Endometrial microvascular endothelial cells (primary cell): ENCODE data around the gene DYNC1H1. TPM values are rescaled to one million over a fixed set of nuclear protein-coding genes. Genes with fewer than 3 reads are reported as not detected.

Experiments
- in situ Hi-C: cut with HindIII; loops from 2 replicates; pipeline ENCODE4 v1.10.0; 2017; ENCODE audit warnings: low sequenced_read_pairs, low pct_unique_long_range_greater_than_20kb; ENCODE audit errors: inconsistent ontology term
- total RNA-seq: library from RNA; depleted of rRNA; stranded (reverse); fragments of >200 nt; gene quantifications from one replicate; pipeline ENCODE4 v1.2.3, GENCODE V29; 2015; ENCODE audit errors: inconsistent ontology term

DYNC1H1 gene
- total RNA-seq, 1 donor from 2014 or later = 435 TPM

DNA sequence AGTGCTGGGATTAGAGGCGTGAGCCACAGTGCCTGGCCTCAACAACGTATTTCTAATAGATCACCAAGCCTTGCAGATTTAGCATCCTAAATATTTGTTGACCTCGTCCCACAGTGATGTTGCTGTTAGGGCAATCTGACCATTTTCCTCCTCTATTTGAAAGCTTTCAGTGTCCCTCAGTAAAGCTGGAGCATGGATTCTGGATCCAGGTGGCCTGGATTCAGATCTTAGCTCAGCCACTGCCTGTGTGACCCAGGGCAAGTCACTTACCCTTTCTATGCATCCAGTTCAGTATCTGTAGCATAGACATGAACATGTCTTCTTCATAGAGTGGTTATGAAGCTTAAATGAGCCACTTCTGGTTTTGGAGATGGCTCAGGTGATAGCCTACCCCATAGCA, 126.3 kb downstream of the DYNC1H1 start:
- in situ Hi-C loops = loop anchor here (10.0 to 25.0 kb wide), 2 partner anchors 116 to 222 kb away; partner anchors contain the start of genes MOK and ZNF839

DNA sequence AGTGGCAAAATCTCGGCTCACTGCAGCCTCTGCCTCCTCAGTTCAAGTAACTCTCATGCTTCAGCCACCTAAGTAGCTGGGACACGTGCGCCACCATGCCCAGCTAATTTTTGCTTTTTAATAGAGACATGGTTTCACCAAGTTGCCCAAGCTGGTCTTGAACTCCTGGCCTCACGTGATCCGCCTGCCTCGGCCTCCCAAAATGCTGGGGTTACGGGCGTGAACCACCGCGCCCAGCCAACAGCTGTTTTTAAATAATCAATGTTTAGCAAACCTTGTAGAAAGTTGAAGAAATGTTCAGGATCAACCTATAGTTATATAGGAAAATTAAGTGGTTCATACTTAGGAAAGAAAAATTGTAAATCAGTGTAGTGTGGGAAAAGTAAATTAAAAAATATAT, 128.4 kb downstream of the DYNC1H1 start:
- in situ Hi-C loops = loop anchor here (10.0 to 25.0 kb wide), 2 partner anchors 118 to 219 kb away; partner anchors contain the start of genes MOK and ZNF839

DNA sequence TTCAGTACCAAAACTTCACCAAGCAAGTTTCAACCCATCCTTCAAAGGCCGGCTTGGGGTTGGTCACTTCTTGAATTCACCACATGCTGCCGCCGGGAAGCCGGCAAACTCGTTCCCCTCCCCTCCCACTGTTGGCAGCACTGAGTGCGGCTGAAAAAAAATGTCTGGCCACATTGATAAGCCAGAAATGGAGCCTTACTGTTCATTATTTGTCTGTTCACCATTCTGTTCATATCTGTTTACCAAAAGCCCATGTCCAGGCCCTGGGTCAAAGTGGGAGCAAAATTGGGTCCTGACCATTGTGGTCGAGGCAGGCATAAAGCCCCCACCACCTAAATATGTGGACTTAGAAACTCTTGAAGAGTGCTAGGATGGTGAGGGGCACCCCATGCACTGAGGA, 129.7 kb downstream of the DYNC1H1 start:
- in situ Hi-C loops = loop anchor here (10.0 to 25.0 kb wide), 2 partner anchors 119 to 218 kb away; partner anchors contain the start of genes MOK and ZNF839

DNA sequence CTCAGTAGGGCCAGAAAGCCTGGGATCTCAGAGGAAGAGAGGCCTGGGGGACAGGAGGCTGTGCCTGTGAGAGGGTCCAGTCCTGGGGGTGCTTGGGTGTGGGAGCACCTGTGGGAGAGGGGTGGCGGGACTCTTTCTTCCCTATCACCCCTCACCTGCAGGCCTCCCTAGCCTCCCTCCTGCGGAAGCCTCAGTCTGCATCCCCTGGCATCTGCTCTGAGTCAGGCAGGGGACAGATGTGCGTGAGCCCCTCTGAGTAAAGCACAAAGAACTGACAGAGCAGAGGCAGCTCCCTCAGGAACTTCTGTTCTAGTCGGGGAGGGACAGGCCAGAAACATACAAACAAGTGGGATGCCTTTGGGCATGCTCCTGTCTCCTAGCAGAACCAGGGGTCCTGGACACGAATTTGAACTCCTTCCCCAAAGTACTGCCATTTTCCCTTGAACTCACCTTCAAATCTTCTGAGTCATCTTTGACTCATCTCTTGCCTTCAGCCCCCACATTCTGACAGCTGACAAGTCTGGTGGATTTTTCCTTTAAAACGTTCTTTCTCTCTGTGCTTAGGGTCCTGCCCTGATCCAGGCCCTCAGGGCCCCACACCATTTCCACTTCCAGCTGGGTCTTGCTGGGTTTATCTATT, 131.0 kb downstream of the DYNC1H1 start:
- in situ Hi-C loops = loop anchor here (10.0 to 25.0 kb wide), 2 partner anchors 121 to 217 kb away; partner anchors contain the start of genes MOK and ZNF839

DNA sequence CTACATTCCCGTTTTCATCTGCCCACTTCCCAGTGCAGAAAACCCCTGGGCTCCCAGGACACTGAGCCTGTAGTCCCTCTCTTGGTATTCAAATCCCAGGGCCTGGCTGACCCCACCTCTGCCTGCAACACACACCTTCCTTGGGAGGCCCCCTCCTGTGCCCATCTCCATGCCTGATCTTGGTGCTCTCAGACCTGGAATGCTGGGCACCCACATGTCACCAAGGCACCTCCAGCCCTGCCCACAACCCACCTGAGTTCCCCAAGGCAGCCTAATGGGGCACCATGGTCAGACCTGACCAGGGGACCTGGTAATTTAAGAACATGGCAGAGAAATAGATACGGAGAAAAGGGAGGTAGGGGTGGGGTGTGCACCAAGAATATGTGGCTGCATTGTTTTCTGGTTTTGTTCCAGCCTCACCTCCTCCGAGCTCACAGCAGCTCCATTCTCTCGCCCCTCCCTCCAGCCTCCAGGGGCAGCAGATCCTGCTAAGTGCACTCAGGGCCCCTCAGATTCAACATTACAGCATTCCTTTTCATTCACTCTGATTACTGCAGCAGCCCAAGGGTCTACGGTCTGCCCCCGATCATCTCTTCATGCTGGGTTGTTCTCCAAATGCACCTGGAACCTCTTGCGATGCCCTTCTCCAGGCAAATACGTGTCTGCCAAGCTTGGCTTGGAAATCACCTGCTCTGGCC, 131.6 kb downstream of the DYNC1H1 start:
- in situ Hi-C loops = loop anchor here (10.0 to 25.0 kb wide), 2 partner anchors 121 to 216 kb away; partner anchors contain the start of genes MOK and ZNF839

DNA sequence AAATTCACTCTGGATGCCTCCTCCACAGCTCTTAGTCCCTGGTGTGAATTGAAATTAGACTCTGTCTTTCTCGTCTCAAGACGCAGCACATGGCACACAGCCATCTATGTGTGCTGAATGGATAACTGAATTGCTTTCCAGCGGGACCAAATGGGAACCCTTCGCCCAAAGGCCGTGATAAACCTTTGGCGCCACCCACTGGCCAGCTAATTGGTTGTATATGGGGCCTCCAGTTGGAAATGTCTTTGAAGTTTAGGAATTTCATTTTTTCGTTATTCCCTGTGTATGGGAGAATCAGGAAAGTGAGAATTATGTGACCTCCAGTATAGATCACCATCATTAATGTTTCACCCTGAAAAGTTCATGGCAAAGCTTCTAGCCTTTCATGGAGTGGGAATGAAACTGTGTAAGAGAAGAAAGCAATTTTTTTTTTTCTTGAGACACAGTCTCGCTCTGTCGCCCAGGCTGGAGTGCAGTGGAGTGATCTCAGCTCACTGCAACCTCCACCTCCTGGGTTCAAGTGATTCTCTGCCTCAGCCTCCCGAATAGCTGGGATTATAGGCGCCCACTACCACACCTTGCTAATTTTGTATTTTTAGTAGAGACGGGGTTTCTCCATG, 132.3 kb downstream of the DYNC1H1 start:
- in situ Hi-C loops = loop anchor here (10.0 to 25.0 kb wide), 2 partner anchors 122 to 216 kb away; partner anchors contain the start of genes MOK and ZNF839

DNA sequence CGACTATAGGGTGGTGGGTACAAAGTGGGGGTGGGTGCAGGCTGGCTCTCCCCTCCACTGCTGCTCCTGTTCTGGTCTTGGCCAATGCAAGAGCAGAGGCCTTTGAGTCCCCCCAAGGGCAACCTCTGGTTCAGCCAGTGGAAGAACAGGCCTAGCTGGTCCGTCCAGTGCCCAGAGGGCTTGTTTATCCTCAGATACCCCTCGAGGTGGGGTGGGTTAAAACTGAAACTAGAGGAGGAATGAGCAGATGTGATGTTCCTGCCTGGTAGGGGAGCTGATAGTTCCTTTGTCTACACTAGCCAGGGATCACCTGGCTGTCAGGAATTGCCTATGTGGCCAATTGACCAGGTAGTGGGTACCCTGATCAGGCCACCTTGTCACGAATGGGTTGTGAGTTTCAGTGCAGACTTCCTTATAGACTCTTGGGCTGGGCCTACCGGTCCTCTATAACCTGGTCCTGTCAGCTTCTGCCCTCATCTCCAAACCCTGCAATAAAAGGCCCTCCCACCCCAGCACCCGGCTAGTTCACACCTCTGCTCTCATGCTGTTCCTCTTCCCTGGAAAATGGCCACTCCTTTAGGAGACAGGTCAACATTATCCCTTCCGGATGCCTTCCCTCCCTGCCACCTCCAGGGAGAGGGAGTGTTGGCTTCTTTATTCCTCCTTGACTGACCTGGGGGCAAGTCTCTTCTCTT, 133.2 kb downstream of the DYNC1H1 start:
- in situ Hi-C loops = loop anchor here (10.0 to 25.0 kb wide), 2 partner anchors 123 to 215 kb away; partner anchors contain the start of genes MOK and ZNF839

DNA sequence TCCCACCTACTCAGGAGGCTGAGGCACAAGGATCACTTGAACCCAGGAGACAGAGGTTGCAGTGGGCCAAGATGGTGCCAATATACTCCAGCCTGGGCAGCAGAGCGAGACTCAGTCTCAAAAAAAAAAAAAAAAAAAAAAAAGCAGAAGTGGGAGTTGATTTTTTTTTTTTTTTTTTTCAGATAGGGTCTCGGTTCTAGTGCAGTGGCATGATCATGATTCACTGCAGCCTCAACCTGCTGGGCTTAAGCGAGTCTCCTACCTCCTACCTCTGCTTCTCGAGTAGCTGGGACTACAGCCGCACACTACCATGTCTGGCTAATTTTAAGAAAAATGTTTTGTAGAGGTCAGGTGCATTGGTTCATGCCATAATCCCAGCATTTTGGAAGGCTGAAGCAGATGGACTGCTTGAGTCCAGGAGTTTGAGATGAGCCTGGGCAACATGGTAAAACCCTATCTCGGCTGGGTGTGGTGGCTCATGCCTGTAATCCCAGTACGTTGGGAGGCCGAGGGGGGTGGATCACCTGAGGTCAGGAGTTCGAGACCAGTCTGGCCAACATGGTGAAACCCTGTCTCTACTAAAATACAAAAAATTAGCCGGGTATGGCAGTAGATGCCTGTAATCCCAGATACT, 138.8 kb downstream of the DYNC1H1 start:
- in situ Hi-C loops = no loop called here

DNA sequence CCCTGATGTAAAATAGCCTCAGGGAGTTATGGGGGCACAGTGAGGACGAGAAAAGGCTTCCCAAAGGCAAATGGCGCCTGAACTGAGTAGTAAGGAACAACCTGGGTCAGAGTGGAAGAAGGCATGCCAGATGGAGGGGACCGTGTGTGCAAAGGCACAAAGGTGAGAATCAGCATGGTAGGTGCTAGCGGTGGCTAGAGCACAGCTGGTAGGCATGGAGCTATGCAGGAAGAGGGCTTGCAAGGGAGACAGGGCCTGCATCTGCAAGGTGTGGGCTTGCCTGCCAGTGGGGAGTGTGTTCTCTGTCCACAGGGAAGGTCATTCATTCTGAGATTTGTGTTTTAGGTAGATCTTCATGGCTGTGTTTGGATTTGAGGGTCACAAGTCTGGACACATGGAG, 141.0 kb downstream of the DYNC1H1 start:
- in situ Hi-C loops = no loop called here

Other genes with a start within 250 kb of the DYNC1H1 start
- gene PPP2R5C, start 202.9 kb upstream of the DYNC1H1 start, total RNA-seq = 60.6 TPM
- 1,533 TPM for gene HSP90AA1, start 122.5 kb downstream of the DYNC1H1 start, total RNA-seq
- gene WDR20, start 175.3 kb downstream of the DYNC1H1 start, total RNA-seq = 13.9 TPM